ENCODE measurements around the gene HIVEP3.

GRCh38 chr1:41887365-41887764, 31.4 kb downstream of the HIVEP3 start:
- TF ChIP-seq POLR2A (IDR thresholded peaks at IDR 0.05) = no peak
- TF ChIP-seq, protein P1, sequence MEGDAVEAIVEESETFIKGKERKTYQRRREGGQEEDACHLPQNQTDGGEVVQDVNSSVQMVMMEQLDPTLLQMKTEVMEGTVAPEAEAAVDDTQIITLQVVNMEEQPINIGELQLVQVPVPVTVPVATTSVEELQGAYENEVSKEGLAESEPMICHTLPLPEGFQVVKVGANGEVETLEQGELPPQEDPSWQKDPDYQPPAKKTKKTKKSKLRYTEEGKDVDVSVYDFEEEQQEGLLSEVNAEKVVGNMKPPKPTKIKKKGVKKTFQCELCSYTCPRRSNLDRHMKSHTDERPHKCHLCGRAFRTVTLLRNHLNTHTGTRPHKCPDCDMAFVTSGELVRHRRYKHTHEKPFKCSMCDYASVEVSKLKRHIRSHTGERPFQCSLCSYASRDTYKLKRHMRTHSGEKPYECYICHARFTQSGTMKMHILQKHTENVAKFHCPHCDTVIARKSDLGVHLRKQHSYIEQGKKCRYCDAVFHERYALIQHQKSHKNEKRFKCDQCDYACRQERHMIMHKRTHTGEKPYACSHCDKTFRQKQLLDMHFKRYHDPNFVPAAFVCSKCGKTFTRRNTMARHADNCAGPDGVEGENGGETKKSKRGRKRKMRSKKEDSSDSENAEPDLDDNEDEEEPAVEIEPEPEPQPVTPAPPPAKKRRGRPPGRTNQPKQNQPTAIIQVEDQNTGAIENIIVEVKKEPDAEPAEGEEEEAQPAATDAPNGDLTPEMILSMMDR (IDR thresholded peaks at IDR 0.05) = no peak

All from right lobe of liver (tissue), 4 donors.